GM18858 (cell line): ENCODE results near the gene FGF2.
"Not testable (repeated sequence)": the region's sequence is repeated elsewhere in the genome, so short reads cannot be mapped to it uniquely, and the experiment has no call there.

Experiments used
- ATAC-seq: cut with Tn5 transposase; IDR thresholded peaks from one replicate; pipeline ENCODE4 v1.9.1; 2021; ENCODE audit not compliant: unreplicated experiment

FGF2 gene

GRCh38 chr4:122826553-122827257 lies at the start of gene FGF2:
FGF2 (plus strand) TSS chr4:122826831; CDS start chr4:122827175, 344 bp downstream.
- ATAC-seq, result peak; percentile 1

GRCh38 chr4:122776916-122777315 lies 49.7 kb upstream of the FGF2 start:
- ATAC-seq, result no peak

DNA sequence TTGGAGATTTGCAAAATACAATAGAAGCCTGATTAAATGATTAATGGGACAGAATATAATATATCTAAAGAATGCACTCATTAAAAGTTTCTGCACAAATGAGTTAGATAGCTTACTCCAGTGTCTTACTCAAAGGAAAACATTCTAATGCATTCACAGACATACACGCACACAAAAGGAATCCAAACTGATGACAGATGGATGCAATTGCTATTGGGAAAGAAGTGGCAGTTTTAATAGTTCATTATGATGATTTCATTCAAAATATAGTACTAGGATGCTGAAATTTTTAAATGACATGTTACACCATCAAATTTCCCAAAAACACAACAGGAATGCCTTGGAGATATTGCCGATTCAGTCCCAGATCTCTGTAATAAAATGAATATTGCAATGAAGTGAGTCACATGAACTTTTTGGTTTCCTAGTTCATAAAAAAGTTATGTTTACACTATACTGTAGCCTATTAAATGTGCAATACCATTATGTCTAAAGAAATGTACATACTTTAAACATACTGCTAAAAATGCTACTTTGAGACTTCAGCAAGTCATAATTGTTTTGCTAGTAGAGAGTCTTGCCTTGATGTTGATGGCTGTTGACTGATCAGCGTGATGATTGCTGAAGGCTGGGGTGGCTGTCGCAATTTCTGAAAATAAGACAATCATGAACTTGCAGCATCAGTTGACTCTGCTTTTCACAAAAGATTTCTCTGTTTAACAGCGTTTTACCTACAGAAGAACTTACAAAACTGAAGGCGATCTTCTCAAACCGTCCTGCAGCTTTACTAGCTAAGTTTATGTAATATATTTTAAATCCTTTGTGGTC lies 48.6 kb upstream of the FGF2 start:
- no peak for ATAC-seq

GRCh38 chr4:122781486-122781885 lies 45.1 kb upstream of the FGF2 start:
- no peak for ATAC-seq

GRCh38 chr4:122783301-122784215 lies 43.1 kb upstream of the FGF2 start:
- no peak for ATAC-seq

DNA sequence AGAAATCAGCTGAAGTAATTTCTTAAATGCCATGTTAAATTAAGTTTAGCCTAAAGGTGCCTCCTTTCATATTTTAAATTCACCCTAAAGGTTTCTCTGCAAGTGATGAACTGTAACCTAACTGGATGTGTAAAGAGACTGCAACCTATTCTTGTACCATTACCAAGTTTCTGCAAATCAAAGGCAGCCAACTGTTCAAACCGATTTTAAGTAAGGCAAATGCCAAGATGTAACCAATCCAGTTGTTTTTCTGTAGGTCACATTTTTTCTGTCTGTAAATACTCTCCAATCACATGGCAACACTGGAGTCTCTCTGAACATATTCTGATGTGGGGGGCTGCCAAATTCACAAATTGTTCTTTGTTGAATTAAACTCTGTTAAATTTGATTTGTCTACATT lies 42.4 kb upstream of the FGF2 start:
- no peak for ATAC-seq

DNA sequence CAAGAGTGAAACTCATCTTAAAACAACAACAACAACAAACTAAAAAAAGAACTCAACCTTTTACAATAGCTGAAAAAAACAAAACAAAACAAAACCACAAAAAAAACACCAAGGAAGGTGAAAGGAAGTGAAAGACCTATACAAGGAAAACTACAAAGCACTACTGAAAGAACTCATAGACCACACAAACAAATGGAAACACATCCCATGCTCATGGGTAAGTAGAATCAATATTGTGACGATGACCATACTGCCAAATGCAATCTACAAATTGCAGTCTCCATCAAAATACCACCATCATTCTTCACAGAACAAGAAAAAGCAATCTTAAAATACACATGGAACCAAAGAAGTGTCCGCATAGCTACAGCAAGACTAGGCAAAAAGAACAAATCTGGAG lies 41.5 kb upstream of the FGF2 start:
- no peak for ATAC-seq

DNA sequence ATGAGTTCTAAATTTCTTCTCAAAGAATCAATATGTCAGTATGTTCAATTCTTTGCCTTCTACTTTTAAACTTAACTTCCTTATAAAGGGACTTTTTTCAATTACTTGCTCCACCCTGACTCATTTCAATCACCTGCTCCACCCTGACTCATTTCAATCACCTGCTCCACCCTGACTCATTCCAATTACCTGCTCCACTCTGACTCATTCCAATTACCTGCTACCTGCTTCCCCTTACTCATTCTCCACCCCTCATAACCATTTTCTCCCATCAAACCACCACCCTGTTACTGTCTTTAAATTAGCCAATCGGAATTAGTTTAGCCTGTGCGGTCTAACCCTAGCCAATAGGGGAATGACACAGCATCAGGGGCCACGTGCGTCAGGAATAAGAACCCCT lies 40.3 kb upstream of the FGF2 start:
- ATAC-seq, result not testable (repeated sequence)

- not testable (repeated sequence) for ATAC-seq
These were observed 39.7 kb upstream of the FGF2 start for GRCh38 chr4:122786920-122787319.

GRCh38 chr4:122787940-122788339 lies 38.7 kb upstream of the FGF2 start:
- no peak for ATAC-seq

DNA sequence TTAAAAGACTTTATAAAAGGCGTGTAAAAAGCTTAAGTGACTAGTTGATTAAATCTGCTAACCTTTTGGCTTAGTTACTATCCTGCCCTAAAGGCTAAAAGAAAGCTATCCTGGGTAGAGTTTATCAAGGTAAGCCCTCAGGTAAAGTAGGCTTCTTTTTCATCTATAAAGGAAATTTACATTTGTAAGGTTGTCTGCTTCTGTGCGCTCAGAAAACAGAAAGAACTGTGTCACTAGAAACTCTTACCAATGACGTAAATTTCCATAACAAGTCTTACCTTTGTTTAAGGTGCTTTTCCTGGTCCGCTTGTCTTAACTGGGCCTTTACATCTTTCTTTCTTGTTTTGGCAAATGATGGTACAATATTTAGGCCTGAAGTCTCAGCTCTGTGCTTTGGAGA lies 37.7 kb upstream of the FGF2 start:
- ATAC-seq, result no peak

DNA sequence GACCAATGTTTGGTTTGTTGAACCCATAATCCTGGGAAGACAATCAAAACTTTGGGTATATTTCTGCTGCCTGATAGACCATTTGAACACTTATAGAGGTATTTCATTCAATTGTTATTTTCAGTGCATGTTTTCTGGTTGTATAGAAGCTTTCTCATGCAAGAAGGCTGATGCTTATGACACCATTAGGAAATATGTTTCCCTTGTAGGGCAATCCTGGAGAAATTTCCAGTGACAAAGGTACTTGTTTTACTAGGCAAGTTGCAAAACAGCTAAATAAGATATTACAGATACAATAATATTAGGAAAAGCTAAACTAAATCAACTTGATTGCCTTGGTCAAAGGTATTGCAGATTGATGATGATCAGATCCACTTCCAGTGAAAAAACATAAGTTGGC lies 32.8 kb upstream of the FGF2 start:
- ATAC-seq, result no peak

GRCh38 chr4:122796801-122797404 lies 29.7 kb upstream of the FGF2 start:
- ATAC-seq, result no peak

DNA sequence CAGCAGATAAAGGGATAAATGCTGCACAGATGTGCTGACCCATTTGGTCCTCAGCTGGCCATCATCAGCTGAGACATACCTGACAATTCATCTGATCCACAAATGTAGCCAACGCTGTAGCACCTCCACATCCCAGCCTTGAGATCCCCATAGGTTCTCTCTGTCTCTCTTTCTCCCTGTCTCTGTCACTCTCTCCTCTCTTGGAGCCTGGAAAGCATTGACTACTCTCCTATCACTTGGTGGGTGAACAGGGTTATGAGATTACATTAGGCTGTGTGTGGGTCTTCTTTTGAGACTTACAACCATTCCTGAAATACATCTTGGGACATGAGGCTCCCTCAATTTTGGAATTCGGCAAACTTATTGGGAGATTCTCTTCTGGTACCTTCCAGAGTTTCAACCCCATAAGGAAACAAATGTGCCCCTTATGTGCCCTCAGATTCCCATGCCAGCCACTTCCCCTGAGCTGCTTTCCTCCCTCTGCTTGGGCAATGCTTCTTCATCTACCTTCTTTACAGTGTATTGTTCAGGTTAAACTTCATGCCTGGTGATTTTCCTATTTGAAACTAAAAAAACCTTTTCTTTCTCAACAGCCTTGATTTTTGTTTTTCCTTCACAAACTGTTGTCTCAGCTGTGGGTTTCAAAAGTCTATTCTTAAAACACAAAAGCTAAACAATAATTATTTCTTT lies 29.1 kb upstream of the FGF2 start:
- ATAC-seq, result no peak

- no peak for ATAC-seq
These were observed 28.5 kb upstream of the FGF2 start for GRCh38 chr4:122798101-122798500.

DNA sequence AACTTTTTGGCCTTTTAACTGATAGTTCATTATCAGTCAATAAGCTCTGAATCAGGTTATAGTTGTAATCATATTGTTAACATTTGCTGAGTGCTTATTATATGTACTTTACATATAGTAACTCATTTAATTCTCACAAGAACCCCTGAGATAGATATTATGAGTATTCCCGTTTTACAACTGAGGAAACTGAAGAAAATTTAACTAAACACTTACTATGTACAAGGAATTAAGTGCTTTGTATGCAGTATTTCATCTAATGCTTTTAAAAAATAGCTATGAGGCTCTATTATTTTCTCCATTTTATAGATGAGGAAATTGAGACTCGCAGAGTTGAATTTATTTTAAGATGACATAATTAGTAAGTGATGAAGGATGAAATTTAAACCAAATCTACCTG lies 27.7 kb upstream of the FGF2 start:
- ATAC-seq, result no peak

DNA sequence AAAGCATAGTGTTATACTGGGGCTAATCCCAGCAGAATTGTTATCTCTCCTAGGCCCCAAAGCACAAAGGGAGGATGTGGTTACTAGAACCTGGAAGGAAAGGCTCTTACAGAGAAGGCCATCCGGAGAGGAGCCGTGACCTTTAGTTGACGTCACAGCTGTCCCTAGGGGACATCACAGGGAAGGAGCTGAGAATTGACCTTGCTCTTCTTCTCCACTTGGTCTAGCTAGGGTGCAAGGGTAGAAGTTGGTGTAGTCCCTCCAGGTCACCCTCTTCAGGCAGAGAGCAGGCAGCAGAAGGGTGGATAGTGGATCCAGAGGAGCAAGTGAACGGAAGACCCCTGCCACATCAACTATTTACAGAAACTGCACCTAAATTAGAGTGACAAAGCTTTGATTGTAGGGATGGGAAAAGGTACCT lies 22.8 kb upstream of the FGF2 start:
- ATAC-seq, result no peak

GRCh38 chr4:122806981-122807679 lies 19.5 kb upstream of the FGF2 start:
- ATAC-seq, result no peak

GRCh38 chr4:122810669-122811068 lies 16.0 kb upstream of the FGF2 start:
- no peak for ATAC-seq

DNA sequence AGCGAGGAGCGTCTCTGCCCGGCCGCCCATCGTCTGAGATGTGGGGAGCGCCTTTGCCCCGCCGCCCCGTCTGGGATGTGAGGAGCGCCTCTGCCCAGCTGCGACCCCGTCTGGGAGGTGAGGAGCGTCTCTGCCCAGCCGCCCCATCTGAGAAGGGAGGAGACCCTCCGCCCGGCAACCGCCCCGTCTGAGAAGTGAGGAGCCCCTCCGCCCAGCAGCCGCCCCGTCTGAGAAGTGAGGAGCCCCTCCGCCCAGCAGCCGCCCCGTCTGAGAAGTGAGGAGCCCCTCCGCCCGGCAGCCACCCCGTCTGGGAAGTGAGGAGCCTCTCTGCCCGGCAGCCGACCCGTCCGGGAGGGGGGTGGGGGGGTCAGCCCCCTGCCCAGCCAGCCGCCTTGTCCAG lies 14.8 kb upstream of the FGF2 start:
- ATAC-seq, result not testable (repeated sequence)
